GM19328 (cell line): ENCODE data around the gene TBX10.
"Not testable (repeated sequence)": the region's sequence is repeated elsewhere in the genome, so short reads cannot be mapped to it uniquely, and the experiment has no call there.

Experiments
- ATAC-seq: cut with Tn5 transposase; IDR thresholded peaks from one replicate; pipeline ENCODE4 v1.9.1; 2021; ENCODE audit warnings: mild to moderate bottlenecking, moderate library complexity; ENCODE audit not compliant: unreplicated experiment

Gene TBX10

DNA sequence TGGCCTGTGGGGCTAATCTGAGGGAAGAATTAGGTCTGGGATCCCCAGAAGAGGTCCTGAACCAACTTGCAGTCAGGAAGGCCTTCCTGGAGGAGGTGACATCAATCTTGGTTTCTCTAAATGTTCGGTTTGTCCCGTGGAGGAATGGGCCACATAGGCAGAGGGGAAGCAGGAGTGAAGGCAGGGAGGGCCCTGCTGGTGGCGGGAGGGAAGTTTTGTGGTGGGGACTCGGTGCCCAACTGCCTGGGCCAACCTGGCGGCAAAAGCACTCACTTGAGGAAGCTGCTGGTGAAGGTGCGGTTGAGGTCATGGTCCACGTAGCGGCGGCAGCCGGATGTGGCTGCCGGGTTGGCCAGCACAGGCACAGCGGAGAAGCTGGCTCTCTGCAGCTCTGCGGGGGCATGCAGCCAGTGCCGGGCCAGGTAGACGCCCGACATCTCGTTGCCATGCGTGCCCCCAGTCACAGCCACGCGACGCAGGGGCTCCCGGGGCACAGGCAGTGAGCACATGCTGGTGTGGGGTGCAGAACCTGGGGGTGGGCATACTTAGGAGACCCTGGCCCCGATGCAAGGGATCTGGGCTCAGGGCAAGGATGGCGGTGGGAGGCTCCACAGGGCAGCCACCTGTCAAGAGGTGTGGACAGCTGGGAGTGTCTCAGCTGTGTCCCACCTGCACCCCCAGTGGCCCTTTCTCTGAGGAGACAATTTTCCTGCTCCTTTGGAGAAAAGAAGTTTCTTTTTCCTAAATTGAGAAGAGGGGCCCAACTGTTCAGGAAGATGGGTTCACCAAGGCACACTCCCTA, 7.2 kb upstream of the TBX10 start:
- ATAC-seq = no peak

DNA sequence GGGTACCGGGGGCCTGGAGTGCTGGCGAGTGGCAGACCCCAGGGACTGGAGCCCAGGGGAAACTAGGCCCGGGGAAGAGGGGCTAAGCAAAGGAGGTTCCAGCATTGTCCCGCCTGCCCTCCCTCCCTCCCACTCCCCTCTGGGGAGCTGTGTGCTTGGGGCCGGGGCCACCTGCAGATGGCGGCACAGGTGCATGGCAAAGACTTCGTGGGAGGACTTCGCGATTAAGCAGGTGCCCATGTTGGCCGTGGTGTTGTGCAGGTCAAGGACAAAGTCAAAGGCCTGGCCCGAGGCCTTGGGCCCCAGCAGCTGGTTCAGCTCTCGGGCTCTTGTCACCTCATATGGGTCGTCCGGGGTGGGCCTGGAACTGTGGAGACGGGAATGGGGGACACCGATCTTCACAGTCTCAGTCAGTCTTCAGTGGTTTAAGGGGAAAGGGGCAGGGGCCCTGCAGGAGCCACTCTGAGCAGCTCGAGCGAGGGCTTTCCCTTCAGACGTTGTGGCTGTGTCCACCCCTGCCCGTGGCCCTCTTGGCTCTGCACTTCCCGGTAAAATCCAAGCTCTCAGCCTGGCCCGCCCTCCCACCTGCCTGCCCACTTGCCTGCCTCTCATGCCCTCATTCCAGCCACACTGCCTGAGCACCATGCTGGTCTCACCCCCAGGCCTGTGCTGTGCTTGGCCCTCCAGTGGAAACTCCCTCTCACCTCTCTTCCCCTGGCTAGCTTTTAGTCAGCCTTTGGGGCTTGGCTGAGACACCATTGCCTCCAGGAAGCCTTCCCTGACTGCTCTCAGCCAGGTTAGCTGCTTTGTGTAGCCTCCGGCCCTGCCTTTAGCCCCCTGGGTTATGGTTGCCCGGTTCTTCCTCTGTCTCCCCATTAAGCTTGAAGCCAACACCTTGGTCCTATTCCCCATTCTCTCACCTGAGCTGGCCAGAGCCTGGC, 6.2 kb upstream of the TBX10 start:
- no peak for ATAC-seq

DNA sequence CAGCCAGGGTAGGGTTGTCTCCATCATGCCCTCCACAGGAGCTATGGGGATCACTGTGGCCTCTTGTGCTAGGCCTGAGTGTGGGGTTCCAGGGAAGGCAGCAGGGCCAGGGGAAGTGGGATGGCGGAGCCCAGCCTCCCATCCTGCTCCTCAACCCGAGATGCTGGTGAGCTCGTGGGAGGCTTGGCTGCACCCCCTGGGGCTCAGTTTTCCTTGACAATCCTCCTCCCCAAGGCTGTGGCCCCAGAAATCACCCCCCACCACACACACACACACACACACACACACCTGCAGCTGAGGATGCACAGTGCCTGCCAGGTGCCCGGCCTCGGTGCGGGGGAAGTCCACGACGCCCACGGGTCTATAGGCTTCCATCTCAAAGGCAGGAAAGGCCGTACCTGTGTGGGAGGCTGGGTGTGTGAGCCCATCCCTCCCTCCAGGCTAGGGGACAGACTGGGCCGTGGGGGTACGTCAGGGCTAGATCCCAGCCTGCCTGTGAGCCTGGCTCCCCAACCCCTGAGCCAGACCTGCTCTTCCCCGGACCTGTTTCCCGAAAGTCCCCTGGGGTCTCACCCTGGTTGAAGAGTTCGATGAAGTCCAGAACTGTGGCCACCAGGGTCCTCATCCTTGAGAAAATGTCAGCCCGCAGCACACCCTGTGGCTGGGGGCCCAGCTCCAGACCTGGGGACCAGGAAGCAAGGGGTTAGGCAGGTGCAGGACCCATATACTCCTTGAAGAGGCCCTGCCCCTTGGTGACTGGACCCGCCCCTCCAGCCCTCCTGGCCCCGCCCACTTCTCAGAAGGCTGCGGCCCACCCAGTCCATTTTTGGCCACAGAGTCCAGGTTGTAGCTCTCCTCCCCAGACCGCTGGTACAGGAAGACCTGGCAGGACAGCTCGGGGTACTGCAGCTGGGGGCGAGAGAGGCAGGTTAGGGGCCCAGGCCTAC, 5.2 kb upstream of the TBX10 start:
- no peak for ATAC-seq

DNA sequence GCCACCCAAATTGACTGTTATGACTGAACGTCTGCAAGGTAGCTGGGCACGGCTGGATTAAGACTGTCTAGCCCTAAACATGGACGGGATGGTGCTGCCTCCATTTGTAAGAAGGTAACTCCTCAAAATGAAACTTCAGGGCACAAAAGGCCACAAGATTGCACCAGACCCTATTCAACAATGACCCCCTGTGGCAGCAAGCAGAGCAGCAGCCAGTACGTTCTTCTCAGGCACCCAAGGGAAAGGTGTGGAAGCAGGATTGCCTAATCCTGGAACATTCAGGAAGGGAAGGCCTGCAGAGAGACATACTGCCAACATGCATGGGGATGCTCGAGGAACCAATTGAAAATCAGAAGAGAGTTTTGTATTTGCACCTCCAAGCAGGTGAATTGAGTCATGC, 4.5 kb upstream of the TBX10 start:
- ATAC-seq = no peak

DNA sequence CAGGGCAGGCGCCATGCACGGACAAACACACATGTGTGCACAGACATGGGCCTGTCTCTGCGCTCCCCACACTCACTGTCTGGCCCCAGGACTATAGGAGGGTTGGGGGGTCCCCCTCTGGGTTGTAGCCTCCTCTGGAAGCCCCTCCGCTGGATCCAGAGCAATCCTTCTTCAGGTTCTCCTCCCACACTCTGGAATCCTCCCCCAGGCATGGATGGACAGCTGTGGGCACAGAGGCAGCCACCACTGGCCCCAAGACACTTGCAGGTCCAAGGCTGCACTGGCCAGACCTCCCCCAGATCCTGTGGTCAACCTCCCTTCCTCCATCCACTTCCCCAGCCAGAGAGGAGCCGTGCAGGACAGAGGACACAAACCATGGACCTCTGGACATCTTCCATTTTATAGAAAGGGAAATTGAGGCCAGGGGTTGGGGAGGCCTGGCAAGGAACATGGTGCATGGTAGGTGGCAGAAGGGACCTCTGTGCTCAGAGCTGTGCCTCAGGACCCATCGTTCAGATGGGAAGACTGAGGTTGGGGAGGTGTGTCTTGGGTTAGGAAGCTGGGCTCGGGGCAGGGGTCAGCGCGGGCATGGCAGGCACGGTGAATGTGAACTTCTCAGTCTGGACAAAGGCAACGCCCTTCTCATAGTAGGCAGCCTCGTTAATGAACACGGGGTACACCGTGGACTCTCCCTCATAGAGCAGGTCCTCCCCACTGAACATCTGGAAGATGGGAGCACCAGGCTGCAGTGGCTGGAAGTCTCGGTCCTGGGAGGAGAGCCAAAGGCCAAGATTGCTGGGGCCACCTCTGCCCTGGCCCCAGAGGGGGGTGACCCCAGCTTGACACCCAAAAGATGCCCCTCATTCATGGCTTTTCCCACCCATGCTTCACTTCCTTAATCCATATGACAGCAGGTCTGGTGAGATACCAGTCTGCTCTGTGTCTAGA, 2.9 kb upstream of the TBX10 start:
- no peak for ATAC-seq

DNA sequence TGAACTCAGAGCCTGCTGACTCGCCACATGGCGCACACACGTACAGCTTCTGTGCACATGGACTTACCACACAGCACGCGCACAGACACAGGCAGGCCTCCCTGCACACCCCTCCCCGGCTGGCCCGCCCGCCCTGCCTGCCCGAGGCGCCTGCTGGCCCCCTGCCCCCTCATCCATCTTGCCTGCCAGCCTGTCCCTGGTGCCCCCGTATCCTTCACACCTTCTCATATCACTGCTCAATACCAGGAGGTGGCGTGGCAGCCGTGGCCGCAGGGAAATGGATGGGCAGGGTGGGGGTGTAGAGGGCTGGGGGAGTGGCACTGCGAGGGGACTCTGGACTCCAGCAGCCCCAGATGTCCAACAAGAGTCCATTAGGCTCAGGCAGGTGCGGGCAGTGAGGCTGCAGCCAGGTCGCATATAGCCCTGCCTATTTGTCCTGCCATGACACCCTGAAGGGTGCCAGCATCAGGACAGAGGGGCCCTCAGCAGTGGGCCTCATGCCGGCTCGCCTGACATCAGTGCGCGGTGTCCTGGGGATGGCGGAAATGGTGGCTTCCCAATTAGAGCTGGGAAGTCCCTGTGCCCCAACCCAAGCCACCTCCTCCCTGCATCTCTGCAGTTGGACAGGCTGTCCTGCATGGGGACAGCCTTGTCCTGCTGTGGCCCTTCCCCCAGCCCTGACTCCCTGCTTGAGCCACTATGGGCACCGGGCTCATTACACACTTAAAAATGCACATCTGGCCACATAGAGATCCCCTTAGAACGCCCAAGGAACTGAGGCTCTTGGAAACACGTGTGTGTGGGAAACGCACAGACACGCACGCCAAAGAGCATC, 2.0 kb upstream of the TBX10 start:
- ATAC-seq = no peak

DNA sequence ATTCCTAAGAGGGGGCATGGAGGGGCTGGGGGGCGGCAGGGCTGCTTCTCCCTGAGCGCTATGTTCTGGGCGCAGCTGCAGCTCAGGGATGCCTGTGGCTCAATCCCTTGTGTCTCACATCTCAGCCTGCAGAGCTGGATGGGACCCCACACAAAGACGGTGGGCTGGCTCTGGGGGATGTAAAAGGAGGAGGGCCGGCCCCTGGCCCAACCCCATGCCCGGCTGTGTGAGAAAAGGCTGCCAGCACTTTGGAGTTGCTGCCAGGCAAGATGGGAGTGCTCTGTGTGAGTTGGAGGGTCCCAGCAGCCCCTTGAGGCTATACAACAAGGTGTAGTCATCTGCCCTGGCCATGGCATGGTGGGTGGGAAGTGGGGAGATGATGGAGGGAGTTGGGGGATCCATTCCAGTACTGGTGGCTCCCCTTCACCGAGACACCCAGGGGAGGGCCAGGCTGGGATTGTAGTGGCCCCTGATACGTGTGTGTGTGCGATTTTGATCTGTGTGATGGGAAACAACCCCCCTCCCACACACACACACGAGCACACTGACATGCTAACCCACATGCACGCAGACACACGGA, 1.3 kb upstream of the TBX10 start:
- no peak for ATAC-seq

DNA sequence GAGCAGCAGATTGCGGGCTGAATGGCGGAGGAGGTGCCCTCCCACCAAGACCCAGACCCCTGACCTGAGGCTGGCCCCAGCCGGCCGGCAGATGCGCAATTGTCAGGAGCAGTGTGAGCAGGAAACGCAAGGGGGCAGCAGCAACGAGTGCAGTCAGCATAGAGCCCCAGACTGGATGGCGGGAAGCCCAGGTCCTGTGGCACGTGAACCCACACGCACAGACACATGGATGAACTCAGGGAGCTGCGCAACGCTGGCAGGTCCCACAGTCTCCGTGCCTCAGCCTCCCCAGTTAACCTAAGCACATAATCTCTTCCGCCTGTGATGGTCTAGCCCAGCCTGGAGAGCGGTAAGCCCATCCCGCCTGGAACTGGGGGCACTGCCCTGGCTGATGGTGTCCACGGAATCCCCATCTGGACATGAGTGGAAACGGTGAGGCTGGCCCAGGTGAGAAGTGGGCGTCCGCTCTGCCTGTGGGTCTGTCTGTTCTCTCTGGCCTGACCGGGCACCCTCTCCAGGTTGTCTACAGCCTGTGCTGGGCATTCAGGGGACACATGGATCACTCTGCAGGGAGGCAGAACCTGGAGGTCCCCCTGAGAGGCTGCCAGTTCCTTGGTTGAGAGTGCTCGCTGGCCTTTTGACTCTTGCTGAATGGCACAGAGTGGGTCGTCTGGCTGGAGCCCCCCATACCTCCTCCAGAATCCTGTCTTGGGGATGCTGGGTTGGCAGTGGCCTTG, 626 bp upstream of the TBX10 start:
- ATAC-seq = no peak

DNA sequence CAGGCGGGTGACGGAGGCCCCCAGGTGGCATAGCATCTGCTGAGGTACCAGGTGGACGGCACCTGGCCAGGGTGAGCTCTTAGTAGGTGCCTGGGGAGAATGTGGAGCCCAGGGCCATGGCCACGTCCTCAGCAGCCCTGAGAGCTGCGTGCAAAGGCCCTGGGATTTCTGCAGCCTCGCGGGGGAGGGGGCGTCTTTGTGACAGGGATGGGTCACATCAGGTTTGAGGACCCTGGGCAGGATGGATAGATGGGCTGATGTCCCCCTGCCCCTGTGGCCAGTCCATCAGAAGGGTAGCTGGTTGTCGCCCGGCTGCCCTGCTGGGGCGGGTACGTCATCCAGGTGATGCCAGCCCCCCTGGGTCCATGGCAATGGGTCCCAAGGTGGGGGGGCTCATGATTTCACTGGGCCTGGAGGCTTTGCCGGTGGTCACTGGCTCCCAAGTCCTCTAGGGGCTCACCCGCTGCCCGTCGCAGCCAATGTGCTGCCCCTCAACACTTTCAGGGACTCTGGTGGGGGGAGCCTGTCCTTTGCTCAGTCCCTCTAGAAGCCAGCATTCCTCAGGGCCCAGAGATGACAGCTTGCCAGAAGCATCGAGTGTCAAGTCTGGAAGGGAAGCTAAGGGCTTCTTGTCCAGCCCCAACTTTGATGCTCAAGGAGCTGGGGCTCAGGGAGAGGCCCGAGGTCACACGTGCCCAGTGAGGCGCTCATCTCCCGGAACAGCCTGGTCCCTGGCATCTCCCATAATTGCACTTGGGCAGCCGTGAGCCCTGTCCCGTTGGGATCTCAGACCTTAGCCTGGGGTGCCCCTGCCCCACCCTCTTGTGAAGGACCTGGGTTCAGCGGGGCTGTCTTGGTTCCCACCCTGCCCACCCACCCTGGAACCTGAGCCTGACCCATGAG, 777 bp downstream of the TBX10 start:
- ATAC-seq = no peak

DNA sequence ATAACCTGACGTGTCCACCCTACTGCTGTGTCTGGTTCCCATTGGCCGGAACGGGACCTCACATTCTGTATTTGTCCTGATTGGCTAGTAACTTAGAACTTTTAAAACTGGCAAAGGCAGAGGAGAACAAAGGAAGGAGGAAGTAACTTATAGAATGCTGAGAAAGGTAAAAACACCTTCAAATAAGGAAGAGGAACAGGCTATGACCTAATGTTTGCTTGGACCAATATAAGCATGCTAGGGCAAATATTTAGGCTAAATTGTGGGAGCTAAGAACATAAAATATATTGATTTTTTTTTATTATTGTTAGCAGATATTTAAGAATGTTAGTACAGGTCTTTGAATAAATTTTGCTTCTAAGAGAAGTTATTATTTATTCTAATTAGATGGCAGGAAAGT, 2.1 kb downstream of the TBX10 start:
- not testable (repeated sequence) for ATAC-seq

DNA sequence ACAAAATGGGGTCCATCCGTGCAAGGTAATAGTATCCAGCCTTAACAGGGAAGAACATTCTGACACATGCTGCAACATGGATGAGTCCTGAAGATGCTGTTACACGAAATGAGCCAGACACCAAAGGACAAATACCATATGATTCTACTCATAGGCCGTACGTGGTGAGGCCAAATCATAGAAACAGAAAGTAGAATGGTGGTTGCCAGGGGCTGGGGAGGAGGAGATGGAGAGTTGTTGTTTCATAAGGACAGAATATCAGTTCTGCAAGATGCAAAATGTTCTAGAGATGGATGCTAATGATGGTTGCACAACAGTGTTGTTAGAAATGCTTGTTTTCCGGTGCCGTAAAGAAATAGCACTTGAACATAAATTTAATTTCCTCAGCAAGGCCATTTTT, 2.6 kb downstream of the TBX10 start:
- no peak for ATAC-seq

DNA sequence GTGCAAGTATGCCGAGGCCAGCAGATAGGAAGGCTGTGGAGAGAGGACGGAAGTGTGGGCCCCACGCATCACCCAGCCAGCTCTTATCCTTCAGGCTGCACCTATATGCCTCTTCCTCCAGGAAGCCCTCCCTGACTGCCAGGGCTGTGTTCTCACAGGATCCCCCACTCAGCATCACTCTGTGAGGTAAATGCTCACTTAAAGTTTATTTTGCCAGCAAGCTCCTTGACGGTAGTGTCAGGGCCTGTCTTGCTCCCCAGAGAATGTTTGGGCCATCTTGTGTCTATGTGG, 4.4 kb downstream of the TBX10 start:
- ATAC-seq = no peak

DNA sequence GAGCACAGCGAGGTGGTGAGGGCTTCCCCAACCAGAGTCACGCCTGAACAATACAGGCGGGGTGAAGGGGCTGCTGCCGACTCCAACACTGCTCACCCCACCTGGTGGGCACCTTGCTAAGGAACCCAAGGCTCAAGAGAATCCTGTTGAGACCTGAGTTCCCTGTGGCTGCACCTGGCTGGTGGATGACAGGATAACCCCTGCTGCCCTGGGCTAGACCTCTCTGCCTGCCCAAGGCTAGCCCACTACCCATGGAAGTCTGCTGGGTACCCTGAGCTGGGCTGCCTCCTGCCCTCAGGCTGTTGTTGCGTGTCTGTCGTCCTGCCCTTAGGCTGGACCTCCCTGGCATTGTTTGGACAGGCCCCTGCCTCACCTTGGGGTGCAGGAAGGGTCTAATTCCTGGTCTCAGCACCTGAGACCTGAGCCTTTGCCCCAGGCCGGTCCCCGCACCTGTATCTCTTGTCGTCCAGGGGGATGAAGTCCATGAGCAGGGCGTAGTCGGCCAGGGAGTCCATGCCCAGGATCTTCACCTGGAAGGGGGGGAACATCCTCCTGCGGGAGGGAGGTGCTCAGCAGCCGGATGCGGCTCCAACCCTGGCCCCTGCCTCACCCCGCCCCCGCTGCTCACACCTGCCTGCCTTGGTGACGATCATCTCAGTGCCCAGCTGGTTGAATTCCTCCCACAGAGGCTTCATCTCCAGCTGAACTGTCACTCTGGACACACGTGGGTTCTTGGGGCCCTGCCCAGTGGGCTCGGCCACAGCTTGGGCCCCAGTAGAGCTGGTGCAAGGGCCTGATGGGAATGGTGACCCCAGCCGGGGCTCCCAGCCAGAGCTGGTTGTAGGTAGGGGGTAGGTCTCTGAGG, 5.0 kb downstream of the TBX10 start:
- no peak for ATAC-seq

DNA sequence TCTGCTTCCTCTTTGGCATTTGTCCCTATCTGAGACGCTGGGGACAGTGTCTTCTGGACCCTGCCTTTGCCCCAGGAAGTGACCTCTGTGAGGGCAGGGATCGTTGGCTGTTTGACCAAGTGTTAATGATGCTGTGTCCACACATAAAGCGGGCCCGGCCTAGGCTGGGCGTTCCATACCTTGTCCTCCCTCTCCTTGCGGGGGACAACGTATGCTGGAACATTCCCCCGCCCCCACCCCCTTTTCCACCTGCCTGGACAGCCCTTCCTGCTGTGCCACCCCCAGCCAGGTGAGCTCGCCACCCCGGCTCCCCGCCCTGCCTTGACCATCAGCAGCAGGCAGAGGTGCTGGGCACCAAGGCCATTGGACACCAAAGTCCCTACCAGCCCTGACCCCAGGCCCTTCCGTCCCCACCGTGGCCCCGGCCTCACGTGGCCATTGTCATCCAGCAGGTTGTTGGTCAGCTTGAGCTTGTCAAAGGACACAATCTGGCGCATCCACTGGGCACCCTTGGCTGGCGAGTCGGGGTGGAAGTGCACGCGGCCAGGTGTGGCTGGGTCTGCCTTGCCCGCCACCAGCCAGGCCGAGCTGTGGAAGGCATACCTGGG, 5.7 kb downstream of the TBX10 start:
- no peak for ATAC-seq

DNA sequence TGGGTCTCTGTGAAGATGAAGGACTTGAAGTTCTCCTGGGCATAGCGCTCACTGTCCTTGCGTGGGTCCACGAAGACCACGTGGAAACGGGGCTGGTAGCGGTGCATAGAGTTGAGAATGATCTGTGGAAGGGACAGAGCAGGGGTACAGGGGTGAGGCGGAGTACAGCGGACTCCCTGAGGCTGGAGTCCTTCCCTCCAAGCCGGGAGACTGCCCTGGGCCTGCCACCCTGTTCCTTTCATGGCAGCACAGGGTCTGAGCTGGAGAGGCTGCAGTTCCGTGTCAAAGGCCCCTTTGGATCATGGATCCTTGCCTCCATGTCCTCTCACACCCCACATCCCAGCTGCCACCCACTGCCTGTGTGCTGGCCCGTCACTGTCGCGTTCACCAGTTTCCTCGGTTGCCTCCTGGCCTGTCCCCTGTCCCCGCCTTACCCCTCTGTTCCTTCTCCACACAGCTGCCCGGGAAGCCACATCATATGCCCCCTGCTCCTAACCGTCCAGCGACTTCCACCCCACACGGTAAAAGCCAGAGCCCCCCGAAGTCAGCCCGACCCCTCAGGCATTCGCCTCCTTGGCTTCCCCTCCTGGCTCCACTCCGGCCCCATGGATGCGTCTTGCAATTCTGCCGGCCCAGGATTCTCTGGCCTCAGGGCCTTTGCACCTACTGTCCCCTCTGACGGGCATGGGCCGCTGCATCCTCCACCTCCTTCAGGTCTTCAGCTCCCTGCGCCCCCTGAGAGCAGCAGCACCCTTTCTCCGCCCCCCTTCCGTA, 6.4 kb downstream of the TBX10 start:
- ATAC-seq = no peak
